HG03139 (cell line): Measurements from ENCODE around the gene S1PR4.
"Not testable (repeated sequence)": the region's sequence is repeated elsewhere in the genome, so short reads cannot be mapped to it uniquely, and the experiment has no call there.

ENCODE experiments used
- ATAC-seq: cut with Tn5 transposase; IDR thresholded peaks from one replicate; pipeline ENCODE4 v1.9.1; 2021; ENCODE audit not compliant: unreplicated experiment

S1PR4 gene

DNA sequence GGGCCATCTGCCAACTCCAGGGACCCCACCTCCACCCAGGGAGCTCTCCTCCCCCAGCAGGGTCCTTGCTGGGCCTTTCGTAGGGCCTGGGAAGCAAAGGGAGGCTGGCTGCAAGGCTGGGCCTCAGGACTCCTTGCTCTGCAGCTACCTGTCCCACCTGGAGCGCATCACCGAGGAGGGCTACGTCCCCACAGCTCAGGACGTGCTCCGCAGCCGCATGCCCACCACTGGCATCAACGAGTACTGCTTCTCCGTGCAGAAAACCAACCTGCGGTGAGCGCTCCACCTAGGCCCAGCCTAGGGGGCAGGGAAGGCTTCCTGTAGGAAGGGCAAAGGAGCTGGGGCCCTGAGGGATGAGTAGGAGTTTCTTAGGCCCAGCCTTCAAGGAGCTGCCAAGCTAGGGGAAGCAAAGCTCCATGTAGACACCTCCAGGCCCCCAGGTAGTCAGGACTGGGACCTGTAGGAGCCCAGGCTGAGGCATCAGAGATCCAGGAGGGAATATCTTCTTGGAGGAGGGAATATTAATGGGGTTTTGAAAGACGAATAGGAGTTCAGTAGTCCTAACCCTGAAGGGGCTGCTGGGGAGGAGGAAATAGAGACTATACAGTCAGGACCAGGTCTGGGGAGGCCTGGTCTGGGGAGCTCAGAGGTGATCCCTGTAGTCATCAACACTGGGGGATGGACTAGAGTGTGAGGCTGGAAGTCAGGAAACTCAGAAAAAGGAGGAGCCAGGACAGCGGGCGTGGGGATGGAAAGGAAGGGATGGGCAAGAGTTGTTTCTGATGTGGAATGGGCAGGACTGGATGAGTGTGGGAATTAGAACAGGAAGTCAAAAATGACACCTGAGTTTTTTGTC, 26.8 kb upstream of the S1PR4 start:
- ATAC-seq = no peak

DNA sequence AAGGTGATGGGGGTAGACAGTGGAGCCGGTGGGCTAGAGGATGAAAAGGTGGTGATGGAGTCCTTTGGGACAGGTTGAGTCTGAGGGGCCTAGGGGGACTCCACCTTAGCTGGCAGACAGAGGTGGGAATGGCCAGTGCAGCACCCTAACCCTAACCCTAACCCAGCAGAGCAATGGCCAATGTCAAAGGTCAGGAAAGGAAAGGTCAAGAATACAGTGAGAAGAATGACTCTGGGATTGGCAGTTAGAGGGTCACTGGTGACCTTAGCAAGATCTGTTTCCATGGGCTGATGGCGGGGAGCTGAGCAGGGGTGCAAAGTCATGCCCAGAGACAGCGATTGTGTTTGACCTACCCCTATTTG, 26.2 kb upstream of the S1PR4 start:
- no peak for ATAC-seq

DNA sequence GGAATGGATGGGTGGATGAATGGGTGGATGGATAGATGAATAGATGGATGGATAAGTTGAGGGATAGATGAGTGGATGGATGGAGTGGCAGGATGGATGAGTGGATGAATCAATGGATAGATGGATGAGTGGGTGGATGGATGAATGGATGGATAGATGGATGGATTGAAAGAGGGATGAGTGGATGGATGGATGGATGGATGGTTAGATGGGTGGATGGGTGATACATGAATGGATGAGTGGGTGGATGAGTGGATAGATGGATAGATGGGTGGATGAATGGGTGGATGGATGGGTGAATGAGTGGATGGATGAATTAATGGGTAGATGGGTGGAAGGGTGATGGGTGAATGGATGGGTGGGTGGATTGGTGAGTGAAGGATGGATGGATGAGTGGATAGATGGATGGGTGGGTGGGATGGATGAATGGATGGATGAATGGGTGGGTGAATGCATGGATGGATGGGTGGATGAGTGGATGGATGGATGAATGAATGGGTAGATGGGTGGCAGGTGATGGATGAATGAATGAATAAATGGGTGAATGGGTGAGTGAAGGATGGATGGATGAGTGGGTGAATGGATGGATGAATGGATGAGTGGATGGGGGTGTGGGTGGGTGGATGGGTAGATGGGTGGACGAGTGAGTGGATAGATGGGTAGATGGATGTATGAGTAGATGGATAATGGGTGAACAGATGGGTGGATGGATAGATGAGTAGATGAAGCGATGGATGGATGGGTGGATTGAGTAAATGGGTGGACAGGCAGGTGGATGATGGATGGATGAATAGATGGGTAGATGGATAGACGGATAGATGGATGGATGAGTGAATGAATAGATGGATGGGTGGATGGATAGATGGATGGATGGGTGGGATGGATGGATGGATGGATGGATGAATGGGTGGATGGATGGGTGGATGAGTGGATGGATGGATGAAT, 25.0 kb upstream of the S1PR4 start:
- ATAC-seq = no peak

DNA sequence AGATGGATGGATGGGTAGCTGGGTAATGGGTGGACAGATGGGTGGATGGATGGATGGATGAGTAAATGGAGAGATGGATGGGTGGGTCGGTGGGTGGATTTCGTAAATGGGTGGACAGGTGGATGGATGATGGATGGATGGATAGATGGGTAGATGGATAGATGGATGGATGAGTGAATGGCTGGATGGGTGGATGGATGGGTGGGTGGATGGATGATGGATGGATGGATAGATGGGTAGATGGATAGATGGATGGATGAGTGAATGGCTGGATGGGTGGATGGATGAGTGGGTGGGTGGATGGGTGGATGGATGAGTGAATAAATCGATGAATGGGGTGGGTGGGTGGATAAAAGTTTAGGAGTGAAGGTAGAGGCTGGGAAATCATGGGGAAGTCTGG, 24.1 kb upstream of the S1PR4 start:
- not testable (repeated sequence) for ATAC-seq

DNA sequence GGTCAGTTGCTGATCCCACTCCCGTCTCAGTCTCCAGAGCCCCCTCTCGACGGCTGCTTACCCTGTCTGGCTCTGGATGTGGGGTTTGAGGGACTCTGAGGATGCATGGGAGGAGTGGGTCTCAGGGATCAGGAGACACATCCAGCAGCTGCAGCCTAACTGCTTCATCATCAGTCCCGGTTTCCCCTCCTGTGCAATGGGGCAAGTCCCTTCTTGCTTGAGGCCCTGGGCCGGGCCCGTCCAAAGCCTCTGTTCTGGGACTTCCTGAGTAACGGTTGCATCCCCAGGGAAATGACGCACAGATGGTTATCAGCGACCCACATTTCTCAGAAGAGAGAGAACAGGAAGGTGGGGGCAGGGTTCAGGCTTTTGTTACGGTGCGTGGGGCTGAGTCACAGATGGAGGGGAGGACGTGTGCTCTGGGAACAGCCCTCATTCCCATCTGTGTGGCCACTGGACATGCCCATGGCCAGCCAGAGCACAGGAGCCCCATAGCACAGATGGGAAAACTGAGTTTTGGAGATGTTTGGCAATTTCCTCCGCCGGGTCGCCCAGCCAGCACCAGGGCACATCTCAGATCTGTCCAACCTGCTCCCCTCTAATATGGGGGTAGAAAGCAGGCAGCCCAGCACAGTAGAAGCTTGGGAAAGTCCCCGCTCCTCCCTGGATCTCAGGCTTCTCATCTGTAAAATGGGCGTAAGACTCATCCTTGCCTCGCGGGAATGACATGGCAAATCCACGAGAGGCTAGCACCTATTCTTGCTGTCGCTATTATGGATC, 23.4 kb upstream of the S1PR4 start:
- peak; percentile 53 for ATAC-seq

DNA sequence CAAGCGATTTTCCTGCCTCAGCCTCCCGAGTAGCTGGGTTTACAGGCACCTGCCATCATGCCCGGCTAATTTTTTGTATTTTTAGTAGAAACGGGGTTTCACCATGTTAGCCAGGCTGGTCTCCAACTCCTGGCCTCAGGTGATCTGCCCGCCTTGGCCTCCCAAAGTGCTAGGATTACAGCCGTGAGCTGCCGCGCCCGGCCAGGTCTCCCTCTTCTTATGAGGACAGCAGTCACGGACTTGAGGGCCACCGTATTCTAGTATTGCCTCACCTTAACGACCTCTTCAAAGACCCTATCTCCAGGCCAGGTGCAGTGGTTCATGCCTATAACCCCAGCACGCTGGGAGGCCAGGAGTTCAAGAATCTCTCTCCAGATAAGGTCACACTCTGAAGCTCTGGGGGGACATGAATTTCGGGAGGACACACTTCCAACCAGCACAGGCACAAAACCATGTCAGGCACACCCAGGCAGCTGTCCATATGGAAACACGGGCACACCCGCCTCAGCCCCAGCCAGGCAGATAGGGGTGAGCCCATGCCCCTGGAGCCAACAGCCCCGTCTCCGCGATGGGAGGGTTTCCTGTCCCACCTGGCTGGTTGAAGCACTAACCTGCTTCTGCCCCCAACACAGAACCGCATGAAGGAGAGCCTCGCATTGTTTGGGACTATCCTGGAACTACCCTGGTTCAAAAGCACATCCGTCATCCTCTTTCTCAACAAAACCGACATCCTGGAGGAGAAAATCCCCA, 21.3 kb upstream of the S1PR4 start:
- no peak for ATAC-seq

DNA sequence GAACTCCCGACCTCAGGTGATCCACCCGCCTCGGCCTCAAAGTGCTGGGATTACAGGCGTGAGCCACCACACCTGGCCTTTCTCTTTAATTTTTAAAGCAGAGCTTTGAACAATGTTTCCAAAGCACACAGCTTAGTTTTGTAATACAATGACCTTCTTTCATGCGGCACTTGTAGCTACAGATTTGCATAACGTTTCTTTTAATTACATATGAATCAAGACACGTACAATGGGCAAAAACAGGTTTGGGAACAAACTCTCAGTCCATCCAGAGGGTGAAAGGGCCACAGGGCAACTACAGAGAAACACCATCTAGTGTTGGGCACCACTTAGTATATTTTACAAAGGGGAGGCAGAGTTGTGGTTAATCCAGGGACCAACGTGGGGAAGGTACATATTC, 19.0 kb upstream of the S1PR4 start:
- no peak for ATAC-seq

DNA sequence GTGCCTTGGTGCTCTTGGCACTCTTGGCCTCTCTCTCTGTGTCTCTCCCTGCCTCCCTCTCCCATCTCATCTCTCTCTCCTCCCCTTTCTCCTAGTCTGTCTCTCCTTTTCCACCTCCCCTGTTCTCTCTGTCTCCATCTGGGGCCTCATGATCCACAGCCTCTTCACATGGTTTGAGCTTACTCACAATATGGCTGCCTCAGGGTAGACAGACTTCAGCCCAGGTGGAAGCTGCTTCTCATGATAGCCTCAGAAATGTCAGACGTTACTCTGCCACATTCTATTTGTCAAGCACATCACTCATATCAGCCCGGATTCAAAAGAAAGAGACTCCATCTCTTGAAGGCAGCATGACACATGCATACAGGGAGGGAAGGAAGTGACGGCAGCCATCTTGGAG, 18.4 kb upstream of the S1PR4 start:
- no peak for ATAC-seq

DNA sequence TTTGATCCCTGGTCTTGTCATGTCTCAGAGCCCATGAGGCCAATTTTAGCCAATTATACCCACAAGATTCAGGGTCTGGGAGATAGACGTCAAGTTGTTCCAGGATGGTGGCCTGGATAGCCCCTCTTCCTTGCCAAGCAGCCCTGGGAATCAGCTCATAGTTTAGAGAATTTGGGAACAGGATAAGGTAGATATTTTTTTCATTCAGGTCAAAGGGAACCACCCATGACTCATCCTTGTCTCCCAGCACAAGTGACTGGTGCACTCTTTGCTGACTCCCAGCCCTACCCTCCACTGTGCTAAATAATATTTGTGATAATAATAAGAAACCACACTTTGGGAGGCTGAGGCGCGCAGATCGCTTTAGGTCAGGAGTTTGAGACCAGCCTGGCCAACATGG, 17.1 kb upstream of the S1PR4 start:
- ATAC-seq = no peak

DNA sequence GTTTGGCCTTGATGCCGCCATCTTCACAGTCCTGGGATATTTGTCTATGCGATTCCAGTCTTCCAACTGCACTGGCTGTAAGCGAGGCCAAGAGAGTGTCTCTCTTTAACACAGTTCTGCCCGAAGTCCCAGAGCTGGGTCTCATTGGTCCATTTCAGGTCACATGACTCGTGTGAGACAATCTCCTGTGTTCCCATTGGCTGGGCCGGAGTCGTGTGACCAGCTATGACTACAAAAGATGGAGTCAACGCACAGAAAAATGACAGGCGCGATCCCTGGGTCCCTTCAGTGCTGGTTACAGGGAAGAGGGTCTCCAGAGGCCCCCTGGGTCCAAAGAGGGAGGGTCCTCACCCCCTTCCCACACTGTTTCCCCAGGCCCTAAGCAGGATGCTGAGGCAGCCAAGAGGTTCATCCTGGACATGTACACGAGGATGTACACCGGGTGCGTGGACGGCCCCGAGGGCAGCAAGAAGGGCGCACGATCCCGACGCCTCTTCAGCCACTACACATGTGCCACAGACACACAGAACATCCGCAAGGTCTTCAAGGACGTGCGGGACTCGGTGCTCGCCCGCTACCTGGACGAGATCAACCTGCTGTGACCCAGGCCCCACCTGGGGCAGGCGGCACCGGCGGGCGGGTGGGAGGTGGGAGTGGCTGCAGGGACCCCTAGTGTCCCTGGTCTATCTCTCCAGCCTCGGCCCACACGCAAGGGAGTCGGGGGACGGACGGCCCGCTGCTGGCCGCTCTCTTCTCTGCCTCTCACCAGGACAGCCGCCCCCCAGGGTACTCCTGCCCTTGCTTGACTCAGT, 15.9 kb upstream of the S1PR4 start:
- ATAC-seq = no peak

DNA sequence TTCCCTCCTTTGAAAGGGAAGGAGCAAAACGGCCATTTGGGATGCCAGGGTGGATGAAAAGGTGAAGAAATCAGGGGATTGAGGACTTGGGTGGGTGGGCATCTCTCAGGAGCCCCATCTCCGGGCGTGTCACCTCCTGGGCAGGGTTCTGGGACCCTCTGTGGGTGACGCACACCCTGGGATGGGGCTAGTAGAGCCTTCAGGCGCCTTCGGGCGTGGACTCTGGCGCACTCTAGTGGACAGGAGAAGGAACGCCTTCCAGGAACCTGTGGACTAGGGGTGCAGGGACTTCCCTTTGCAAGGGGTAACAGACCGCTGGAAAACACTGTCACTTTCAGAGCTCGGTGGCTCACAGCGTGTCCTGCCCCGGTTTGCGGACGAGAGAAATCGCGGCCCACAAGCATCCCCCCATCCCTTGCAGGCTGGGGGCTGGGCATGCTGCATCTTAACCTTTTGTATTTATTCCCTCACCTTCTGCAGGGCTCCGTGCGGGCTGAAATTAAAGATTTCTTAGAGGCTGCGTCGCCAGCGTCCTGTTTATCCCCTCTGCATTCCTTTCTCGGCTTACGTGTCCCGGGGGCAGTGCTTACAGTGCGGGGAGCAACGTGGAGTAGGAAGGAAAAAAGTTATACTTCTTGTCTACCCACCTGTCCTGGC, 15.2 kb upstream of the S1PR4 start:
- ATAC-seq = peak; percentile 68

DNA sequence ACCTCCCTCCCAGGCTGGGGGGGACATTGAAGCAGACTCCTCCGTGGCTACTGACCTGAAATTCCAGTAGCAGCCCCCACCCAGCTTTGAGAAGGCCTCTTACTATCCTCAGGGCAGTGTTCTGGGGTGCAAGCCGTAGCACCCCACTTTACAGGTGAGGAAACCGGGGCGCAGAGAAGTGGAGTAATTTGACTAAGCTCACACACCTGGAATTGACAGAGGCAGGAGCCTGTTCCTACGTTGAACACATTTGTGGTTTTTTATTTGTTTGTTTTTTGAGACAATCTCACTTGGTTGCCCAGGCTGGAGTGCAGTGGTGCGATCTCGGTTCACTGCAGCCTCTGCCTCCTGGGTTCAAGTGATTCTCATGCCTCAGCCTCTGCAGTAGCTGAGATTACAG, 14.6 kb upstream of the S1PR4 start:
- no peak for ATAC-seq

DNA sequence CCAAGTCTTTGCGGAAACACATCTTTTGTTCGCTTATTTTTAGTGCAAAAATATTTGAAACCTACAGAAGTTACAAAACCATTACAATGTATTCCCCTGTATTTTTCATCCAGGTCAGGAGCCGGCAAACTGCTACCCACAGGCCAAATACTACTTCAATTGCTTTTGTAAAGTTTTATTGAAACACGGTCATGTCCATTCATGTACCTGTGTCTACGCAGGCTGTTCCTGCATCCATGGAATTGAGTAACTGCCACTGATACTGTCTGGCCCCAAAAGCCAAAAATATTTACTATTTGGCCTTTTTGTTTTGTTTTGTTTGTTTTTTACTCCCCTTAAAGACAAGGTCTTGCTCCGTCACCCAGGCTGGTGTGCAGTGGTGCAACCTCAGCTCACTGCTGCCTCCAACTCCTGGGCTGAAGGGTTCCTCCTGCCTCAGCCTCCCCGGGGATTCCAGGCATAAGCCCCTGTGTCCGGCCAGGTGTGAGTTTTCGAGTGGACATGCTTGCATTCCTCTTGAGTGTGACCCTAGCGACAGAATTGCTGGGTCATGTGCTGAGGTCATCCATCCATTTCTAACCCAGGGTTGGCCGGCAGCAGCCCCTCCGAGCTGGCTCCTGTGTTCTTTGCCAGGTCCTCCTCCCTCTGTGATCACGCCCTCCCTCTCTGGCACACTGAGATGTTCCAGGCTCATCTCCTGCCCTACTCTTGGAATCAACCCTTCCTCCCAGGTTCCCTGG, 10.9 kb upstream of the S1PR4 start:
- no peak for ATAC-seq

DNA sequence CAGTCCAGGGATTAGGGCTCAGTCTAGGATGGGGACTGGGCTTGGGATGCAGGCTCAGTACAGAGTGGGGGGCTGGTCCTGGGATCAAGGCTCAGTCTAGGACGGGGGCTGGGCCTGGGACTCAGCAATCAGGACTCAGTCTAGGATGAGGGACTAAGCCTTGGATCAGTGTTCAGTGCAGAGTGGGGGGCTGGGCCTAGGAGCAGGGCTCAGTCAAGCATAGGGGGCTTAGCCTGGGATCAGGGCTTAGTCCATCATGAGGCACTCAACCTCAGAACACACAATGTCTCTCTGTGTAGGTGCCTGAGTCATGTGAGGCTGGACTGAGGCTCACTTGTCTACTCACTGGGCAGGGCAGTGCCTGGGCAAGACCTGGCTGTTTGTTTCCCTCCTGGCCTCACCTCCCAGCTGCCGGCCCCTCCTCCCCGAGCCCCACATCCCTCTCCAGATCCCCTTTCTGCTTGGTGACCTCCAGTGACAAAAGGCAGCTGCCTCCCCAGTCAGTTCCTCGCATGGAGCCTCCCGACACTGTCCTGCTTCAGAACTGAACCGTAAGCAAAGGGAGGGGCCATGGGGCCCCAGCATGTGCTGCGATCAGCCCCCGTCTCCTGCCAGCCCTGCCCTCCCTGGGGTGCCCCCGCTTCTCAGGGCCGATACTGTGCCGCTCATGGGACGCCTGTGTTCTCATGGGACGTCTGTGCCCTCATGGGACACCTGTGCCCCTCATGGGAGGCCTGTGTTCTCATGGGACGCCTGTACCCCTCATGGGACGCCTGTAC, 6.5 kb upstream of the S1PR4 start:
- no peak for ATAC-seq

DNA sequence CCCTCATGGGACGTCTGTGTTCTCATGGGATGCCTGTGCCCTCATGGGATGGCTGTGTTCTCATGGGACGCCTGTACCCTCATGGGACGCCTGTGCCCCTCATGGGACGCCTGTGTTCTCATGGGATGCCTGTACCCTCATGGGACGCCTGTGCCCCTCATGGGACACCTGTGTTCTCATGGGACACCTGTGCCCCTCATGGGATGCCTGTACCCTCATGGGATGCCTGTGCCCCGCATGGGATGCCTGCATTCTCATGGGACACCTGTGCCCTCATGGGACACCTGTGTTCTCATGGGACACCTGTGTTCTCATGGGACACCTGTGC, 5.9 kb upstream of the S1PR4 start:
- not testable (repeated sequence) for ATAC-seq

DNA sequence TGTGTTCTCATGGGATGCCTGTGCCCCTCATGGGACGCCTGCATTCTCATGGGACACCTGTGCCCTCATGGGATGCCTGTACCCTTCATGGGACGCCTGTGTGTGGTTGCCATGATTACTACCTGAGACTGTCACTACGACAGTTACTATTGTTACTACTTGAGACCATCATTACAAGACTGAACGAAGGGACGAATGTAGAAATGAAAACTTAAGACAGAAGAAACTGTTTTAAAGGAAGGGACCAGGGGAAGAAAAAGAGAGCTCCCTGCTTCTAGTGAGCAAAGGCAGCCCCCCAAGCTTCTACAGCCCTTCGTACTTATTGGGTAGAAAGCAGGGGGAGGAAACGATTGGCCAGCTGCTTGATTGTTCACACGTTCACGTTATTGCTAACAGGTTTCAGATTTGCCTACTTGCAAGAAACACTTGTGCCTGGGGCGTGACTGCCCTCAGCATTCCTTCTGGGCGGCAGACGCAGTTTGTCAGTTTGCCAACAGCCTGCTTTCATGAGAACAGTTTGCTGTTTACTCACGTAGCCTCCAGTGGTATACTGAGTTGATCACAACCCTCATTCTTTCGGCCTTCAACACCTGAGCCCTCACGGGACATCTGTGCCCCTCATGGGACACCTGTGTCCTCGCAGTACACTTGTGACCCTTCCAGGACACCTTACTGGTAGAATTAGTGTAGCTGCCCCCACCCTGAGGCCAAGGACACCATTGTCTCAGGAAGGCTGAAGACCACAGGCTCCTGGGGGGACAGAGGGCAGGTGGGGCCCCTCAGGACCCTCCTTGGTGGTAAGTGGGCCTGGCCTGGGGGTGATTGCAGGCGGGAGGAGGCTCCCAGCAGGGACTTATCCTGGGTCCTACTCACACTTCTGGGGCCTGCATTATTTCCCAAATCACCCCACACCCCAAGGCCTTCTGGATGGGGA, 2.5 kb upstream of the S1PR4 start:
- ATAC-seq = no peak
